ENCODE measurements around the gene ACSM3.

ACSM3 gene

DNA sequence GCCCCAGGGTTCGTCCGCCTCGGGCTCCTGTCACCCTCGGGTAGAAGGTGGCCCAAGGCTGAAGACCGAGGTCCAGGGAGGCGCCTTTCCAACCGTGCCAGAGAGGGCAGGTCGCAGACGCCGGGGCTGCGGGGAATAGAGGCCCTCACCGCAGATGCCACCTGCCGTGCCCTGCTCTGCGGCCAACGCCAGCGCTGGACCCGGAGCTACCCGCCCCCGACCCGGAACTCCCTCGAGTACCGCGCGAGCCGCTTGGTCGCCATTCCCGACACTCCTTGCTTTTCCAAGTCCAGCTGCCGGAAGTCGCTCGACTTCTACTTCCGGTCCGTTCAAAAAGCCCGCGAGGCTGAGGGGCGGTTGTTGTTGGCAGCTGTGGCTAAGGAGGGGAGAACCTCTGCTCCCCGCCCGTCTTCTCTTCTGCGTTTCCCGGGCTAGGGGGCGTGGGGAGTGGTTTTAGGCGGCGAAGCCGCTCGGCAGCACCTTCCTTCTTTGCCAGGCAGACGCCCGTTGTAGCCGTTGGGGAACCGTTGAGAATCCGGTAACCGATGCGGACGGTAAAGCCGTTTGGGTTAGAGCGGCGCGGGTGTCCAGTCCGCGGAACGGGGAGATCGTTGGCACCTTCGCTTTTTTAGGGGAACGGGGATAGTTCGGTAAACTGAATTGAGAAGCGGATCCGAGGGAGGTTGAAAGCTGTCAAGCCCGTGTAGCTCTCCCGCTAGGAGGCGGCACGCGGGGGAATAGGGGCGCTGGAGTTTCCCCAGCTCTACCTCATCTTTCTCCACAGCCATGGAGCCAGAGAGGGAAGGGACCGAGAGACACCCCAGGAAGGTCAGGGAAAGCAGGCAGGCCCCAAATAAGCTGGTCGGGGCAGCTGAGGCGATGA is 42.6 kb downstream of the ACSM3 start, which contains the start of the genes ERI2 and REXO5:
ERI2 (minus strand) TSS at position 305 of the 883 bp plus-strand sequence; CDS start at position 263, 42 bp downstream.
REXO5 (plus strand) TSS at position 360 of the 883 bp plus-strand sequence; CDS start at position 787, 427 bp downstream.
- DNase-seq (ENCODE audit: low spot score) = peak; percentile 95

DNA sequence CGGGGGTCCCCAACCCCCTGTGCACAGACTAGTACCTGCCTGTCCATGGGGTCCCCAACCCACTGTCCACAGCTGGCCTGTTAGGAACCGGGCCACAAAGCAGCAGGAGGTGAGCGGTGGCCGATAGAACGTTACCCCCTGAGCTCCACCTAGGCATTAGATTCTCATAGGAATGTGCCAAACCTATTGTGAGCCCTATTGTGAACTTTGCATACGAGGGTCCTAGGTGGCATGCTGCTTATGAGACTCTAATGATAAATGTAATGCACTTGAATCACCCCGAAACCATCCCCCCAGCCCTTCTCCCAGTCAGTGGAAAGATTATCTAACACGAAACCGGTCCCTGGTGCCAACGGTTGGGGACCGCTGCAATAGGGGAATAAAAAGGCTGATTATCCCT is 44.0 kb downstream of the ACSM3 start:
- no peak for DNase-seq (ENCODE audit: low spot score)

DNA sequence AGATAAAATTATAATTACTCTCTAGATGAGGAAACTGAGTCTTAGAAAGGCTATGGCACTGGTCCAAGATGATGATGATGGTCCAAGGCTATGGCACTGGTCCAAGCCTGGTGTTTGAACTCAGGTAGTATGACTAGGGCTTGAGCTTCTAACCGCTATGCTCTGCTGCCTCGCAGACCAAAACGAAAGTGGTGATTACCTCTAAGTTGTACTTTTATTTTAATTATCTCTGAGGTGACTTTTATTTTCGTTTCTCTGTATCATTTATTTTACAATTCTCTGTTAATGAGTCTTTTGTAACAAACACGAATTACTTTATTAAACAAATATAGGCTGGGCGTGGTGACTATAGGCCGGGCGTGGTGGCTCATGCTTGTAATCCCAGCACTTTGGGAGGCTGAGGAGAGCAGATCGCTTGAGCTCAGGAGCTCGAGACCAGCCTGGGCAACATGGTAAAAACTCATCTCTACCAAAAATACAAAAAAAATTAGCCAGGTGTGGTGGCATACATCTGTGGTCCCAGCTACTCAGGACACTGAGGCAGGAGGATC is 48.1 kb downstream of the ACSM3 start:
- DNase-seq (ENCODE audit: low spot score) = no peak

DNA sequence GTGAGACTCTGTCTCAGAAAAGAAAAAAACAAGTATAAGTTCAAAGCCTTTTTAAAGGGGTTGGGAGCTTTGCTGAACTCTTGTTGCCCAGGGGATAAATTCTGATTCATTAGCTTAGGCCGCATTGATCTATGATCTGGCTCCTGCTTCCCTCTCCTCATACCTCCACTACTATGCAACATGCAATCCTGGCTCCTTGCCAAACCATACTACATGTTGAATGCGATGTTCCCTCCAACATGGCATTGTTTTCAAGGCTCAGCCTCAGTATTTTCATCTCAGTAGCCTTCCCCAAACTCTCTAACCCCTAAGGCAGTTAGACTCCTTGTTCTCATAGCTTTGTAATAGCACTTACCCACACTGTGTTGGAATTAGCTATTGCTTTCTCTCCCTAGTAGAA is 48.7 kb downstream of the ACSM3 start:
- no peak for DNase-seq (ENCODE audit: low spot score)

DNA sequence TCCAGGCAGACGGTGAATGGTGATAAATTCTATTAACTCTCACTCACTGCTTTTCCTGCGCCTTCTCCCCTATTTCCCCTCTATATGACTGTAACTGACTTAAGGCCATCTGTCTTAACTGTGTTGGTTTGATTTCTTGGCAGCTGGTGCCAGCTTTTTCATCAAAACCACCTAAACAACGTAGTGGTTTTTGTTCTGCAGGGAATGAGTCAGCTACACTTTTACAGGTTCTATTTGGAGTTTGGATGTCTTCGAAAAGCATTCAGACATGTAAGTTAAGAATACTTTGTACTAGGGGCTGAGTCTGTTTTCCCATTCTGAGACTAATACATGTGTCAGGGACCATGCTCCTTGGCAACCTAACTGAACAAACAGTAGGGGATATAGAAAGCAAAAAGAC is 51.0 kb downstream of the ACSM3 start:
- DNase-seq (ENCODE audit: low spot score) = no peak

DNA sequence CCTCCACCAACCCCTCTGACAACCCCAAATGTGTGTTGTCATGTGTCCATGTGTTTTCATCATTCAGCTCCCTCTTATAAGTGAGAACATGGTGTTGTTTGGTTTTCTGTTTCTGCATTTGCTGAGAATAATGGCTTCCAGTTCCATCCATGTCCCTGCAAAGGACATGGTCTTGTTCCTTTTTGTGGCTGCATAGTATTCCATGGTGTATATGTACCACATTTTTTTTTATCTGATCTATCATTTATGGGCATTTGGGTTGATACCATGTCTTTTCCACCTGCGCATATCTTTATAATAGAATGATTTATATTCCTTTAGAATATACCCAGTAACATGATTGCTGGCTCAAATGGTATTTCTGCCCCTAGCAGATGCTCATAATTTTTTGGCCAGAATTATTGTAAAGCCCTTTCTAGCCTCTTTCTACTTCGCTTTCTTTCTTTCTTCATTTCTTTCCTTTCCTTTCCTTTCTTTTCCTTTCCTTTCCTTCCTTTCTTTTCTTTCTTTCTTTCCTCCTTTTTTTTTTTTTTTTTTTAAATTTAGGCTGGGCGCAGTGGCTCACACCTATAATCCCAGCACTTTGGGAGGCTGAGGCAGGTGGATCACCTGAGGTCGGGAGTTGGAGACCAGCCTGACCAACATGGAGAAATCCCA is 55.2 kb downstream of the ACSM3 start:
- DNase-seq (ENCODE audit: low spot score) = no peak

DNA sequence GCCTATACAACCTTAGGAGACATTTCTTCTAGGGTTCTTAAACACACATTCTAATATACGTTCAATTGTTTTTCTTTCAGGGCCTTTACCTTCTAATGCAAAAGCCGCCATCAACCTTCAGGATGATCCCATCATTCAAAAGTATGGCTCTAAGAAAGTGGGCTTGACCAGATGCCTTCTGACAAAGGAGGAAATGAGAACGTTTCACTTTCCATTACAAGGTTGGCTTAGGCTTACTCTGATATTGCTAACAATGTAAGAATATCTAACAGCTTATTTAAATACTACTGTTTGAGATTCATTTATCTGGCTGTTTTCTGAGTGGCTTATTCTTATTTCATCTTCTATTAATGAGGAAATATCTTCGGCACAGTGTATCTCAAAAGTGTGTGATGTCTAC is 57.9 kb downstream of the ACSM3 start:
- no peak for DNase-seq (ENCODE audit: low spot score)

DNA sequence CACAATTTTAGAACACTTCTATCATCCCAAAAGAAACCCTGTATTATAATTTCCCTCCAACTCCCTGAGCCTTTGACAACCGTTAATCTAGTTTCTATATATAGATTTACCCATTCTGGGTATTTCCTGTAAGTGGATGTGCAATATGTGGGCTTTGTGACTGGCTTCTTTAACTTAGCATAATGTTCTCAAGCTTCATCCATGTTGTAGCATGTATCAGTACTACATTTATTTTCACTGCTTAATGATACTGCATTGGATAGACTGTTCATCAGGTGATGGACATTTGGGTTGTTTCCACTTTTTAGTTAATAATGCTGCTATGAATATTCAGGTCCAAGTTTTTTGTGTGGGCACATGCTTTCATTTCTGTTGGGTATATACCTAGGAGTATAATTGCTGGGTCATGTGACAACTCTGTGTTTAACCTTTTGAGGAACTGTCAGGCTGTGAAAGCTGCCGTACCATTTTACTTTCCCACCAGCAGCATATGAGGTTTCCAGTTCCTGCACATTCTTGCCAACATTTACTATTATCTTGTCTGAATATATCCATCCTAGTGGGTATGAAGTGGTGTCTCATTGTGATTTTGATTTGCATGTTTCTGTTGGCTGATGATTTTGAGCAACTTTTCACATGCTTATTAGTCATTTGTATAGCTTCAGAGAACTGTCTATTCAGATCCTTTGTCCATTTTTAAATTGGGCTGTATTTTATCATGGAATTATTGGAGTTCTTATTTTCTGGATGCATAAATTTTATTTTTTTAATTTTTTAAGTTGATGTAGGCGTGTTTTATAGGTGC is 58.9 kb downstream of the ACSM3 start:
- DNase-seq (ENCODE audit: low spot score) = no peak

DNA sequence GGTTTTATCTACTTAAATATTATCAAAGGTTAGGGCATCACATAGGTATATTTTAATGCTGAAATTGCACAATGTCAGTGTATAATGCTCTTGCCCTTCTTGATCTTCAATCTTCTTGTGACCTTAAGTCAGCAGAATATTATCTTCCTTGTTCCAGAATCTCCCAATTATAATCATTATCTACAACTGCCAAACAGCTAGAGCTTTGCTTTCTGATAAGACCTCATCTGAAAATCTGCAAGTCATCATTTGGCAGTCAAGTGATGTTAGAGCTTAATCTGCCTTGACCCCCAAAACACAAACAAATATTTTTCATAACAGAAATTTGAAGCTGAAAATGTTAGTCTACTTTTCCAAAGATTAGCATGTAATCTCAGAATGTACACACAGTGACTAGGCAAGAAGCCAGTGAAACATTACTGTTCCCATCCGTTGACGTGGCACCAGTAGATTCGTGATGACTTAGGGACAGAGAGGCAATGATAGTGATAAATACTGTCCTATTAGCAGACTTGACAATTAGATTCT is 62.3 kb downstream of the ACSM3 start:
- no peak for DNase-seq (ENCODE audit: low spot score)

DNA sequence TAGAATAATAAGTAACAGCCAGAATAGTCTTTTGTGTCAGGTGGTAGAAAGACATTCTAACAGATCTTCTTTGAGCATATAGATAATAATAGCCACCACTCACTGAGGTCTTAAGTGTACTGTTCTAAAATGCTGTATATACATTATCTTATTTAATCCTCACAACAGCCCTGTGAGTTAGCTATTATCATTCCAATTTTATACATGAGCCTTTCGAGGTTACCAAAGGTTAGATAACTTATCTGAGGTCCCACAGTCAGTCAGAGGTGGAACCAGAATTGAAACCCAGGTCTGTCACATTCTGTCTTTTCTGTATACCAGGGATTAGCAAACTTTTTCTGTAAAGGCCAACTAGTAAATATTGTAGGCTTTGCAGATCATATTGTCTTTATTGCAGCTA is 65.7 kb downstream of the ACSM3 start:
- DNase-seq (ENCODE audit: low spot score) = no peak

DNA sequence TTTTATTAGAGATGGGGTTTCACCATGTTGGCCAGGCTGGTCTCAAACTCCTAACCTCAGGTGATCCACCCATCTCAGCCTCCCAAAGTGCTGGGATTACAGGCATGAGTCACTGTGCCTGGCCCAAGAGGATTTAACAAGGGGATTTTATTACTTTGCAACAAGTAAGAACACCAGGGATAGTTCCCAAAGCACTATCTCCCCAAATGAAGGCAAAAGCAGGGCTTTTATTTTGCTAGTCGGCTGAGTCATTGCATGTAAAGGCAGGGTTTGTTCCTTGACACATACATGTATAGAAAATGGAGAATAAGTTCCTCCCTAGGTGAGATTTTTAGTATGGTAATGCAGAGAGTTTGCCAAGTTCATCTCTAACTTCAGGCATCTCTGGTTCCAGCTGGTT is 66.6 kb downstream of the ACSM3 start:
- DNase-seq (ENCODE audit: low spot score) = no peak

DNA sequence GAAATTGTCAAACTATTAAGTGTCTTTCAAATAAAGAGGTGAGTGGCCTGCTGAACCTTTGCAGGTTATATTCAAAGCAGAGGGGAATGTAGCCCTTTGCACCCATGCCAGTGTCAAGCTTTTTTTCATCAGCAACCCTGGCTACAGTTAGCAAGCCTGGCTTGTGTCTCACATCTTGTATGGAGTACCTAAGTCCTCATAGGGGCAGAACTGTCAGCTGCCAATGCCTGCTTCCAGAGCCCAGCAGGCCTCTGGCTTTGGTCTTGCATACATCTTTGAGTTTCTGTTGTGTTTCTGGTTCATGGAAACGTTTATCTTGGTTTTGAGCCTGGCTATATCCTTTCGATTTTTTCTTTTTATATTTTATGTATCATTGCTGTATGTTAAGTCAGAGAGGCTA is 69.3 kb downstream of the ACSM3 start:
- no peak for DNase-seq (ENCODE audit: low spot score)

DNA sequence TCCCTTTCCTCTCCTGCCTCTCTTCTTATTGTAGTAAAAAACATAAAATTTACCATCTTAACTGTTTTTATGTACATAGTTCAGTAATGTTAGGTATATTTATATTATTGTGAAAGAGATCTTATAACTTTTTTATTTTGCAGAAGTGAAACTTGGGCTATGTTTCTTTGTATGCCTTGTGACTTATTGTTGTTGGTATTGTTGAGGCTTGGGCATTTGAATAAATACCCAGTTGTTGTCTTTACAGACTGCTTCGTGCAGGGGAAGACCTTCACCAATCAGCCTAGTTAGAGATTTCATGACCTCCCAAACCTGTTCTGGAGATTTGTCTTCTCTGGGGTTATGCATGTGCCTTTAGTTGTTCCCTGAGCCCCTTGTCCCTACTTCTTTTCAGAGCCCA is 74.4 kb downstream of the ACSM3 start:
- DNase-seq (ENCODE audit: low spot score) = no peak

DNA sequence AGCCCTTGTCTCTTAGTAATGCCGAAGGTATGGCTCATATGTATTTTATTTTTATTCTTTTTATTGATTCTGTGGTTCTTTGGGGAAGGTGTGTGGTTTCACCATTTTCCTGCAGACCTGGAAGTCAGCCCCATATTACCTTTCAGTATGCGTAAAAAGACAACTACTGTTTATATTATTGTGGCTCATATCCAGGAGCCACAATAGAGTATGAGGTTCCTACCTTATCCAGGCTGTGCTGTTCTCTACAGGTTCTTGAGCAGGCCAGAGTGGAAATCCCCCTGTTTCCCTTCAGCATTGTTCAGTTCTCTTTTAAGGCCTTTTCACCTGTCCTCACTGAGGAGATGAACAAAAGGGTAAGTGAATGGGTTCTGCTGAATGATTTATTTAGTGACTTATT is 75.7 kb downstream of the ACSM3 start:
- DNase-seq (ENCODE audit: low spot score) = no peak

DNA sequence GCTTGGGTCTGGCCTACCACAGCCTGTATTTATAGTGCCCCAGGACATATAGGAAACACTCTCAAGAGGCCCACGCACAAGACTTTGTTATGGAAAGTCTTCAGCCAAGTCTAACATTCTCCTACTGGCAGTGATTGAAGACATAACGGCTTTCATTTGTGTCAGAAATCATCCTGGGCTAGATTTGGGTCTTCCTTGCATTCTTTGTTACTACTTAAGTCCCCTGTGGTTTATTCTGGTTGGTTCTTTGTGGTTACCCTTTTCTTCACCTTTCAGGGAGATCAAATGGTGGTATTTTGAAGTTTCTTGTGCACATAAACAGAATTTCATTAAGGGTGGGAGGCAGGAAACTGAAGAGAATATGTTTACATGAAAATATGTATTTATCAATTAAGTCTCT is 80.2 kb downstream of the ACSM3 start:
- no peak for DNase-seq (ENCODE audit: low spot score)

DNA sequence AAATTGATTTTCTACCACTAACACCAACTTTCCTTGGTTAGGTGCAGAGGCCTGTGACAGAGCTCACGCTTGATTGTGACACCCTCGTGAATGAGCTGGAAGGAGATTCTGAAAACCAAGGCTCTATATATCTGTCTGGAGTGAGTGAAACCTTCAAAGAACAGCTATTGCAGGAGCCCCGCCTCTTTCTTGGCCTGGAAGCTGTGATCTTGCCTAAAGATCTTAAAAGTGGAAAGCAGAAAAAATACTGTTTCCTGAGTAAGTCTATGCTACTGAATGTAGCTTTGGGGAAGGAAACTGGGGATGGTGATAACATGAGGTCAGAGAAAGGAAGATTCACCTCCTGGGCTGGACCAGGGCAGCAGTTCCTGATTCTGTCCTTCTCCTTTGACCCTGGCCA is 80.8 kb downstream of the ACSM3 start:
- DNase-seq (ENCODE audit: low spot score) = no peak

DNA sequence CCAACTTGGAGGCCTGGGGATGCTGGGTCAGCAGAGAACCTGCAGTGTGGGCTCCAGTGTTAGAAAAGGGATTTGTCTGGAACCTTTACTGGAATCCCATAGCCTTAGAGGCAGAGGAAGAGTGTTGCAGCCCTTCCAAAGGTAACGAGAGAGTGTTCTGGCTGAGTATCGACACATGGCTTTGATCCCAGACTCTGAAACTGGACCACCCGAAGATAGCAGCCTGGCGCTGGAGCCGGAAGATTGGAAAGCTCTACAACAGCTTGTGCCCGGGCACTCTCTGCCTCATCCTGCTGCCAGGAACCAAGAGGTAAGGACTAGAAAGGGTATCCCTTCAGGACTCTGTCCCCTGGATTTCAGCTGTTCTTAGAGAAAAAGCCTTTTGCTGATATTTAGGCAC is 82.2 kb downstream of the ACSM3 start:
- DNase-seq (ENCODE audit: low spot score) = no peak

DNA sequence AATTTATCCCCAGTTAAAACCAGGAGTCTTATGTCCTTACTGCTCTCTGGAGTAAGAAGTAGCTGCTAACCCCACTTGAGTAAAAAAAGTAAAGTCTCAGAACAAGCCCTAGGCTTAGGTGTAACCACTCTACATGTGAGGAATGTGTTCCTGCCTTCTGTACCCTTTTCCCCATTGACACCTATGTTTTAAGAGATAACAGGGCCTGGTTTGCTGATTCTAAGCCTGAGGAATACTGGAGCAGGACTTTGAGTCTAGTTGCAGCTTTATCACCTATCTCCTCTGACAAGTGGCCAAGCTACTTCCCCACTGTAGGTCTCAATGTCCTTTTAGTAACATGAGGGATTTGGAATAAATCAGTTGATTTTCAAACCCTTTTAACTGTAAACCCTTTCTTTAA is 82.7 kb downstream of the ACSM3 start:
- DNase-seq (ENCODE audit: low spot score) = no peak

Measured in ecto neural progenitor cell (in vitro differentiated cells).